RPMI8226 (cell line): Measurements from ENCODE around the gene MFSD2A.
A peak's percentile ranks its signal among the peaks of the same experiment; 100 is the strongest.
"Not testable (repeated sequence)": the region's sequence is repeated elsewhere in the genome, so short reads cannot be mapped to it uniquely, and the experiment has no call there.

Source experiments
- DNase-seq: peaks from one replicate; pipeline ENCODE4 v3.0.0-alpha.2; 2015

MFSD2A gene

GRCh38 chr1:39969531-39970270, 14.8 kb downstream of the MFSD2A start:
- DNase-seq: no peak

GRCh38 chr1:39970274-39970673, 15.3 kb downstream of the MFSD2A start:
- DNase-seq: no peak

- no peak for DNase-seq
Observed at GRCh38 chr1:39971138-39971537, 16.2 kb downstream of the MFSD2A start.

GRCh38 chr1:39973503-39974135, 18.7 kb downstream of the MFSD2A start:
- peak; percentile 84 for DNase-seq

GRCh38 chr1:39976732-39977131, 21.8 kb downstream of the MFSD2A start:
- DNase-seq: no peak

GRCh38 chr1:39977202-39977601, 22.3 kb downstream of the MFSD2A start:
- DNase-seq: no peak

- no peak for DNase-seq
Observed at GRCh38 chr1:39979654-39980053, 24.7 kb downstream of the MFSD2A start.

- DNase-seq: no peak
Observed at GRCh38 chr1:39980555-39981313, 25.8 kb downstream of the MFSD2A start.

- no peak for DNase-seq
Observed at GRCh38 chr1:39981385-39981784, 26.4 kb downstream of the MFSD2A start.

GRCh38 chr1:39981945-39982344, 27.0 kb downstream of the MFSD2A start:
- peak; percentile 28 for DNase-seq

- not testable (repeated sequence) for DNase-seq
Observed at GRCh38 chr1:39984480-39984879, 29.5 kb downstream of the MFSD2A start.

- no peak for DNase-seq
Observed at GRCh38 chr1:39984951-39985350, 30.0 kb downstream of the MFSD2A start.

- DNase-seq: no peak
Observed at GRCh38 chr1:39987869-39988268, 32.9 kb downstream of the MFSD2A start.

- no peak for DNase-seq
Observed at GRCh38 chr1:39988618-39989343, 33.8 kb downstream of the MFSD2A start.

GRCh38 chr1:39990428-39990827, 35.5 kb downstream of the MFSD2A start:
- peak; percentile 73 for DNase-seq

- DNase-seq: no peak
Observed at GRCh38 chr1:39992234-39992633, 37.3 kb downstream of the MFSD2A start.

- no peak for DNase-seq
Observed at GRCh38 chr1:39992888-39993287, 37.9 kb downstream of the MFSD2A start.

GRCh38 chr1:39995973-39996393, 41.0 kb downstream of the MFSD2A start:
- peak; percentile 59 for DNase-seq

GRCh38 chr1:39996396-39997004, 41.6 kb downstream of the MFSD2A start:
- DNase-seq: no peak

GRCh38 chr1:40001456-40001855, 46.5 kb downstream of the MFSD2A start:
- DNase-seq: no peak

- peak; percentile 64 for DNase-seq
Observed at GRCh38 chr1:40003156-40004093, 48.5 kb downstream of the MFSD2A start.
